Measurements from ENCODE around the gene DYNC2LI1.

DNA sequence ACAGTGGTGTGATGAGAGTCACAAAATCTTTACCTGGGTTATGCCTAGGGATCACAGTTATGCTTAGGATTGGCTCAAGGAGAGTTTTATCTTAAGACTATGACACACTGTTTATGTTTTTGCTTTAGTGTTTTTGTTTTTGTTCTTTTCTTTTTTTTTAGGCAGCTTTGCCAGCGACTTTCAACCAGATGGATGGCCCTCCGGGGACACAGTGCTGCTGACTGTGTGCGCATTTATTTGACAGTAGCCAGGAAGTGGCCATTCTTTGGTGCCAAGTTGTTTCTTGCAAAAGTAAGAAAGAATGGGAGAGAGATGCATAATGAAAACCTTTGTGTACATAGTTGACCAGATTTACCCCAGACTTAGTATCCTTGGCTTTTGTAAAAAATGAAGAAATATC lies 15.1 kb upstream of the DYNC2LI1 start:
- TF ChIP-seq, protein P1, sequence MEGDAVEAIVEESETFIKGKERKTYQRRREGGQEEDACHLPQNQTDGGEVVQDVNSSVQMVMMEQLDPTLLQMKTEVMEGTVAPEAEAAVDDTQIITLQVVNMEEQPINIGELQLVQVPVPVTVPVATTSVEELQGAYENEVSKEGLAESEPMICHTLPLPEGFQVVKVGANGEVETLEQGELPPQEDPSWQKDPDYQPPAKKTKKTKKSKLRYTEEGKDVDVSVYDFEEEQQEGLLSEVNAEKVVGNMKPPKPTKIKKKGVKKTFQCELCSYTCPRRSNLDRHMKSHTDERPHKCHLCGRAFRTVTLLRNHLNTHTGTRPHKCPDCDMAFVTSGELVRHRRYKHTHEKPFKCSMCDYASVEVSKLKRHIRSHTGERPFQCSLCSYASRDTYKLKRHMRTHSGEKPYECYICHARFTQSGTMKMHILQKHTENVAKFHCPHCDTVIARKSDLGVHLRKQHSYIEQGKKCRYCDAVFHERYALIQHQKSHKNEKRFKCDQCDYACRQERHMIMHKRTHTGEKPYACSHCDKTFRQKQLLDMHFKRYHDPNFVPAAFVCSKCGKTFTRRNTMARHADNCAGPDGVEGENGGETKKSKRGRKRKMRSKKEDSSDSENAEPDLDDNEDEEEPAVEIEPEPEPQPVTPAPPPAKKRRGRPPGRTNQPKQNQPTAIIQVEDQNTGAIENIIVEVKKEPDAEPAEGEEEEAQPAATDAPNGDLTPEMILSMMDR (conservative IDR thresholded peaks at IDR 0.05; ENCODE audit: low read length): no peak
- no peak for TF ChIP-seq EZH2phosphoT487 (IDR thresholded peaks at IDR 0.05; ENCODE audit: borderline replicate concordance, low read depth, low read length)

Data from OCI-LY7 (cell line).